NCI-H1417 treated with DMSO at 0.1 percent for 48 hours (cell line): ENCODE results near the gene EP400.

ENCODE experiments used
- DNase-seq: peaks from one replicate; lab custom pipeline; 2025; lab: John Stamatoyannopoulos, UW

Gene EP400

DNA sequence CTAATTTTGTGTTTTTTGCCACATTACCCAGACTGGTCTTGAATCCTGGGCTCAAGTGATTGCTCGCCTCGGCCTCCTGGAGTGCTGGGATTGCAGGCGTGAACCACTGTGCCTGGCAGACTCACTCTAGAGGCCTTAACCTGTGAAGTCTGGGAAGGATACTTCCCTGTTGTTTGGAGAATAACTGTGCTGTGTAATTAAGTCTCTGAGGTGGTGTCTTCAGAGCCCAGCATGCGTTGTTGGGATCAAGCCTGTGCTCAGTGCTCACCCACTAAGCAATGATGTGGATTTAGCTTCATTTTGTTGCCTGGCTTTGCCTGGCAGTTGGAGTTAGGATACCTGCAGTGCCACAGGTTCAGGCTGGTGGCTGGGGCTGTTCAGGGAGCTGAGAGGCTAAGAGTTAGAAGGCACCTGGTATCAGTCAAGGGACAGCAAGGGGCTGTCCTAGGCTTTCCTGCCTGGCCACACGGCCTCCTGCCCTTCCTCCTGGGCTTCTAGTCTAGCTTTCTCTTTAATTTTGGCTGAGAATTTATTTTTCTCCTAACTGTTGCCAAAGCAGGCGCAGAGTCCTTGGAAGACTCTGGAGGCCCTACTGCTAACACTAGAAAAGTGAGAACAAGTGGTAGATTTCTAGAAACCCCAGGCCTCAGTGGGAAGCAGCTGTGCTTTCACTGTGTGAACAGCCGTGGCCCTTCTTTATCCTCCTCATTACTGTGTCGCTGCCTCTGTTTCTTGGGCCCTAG, 38.5 kb downstream of the EP400 start:
- DNase-seq = no peak

DNA sequence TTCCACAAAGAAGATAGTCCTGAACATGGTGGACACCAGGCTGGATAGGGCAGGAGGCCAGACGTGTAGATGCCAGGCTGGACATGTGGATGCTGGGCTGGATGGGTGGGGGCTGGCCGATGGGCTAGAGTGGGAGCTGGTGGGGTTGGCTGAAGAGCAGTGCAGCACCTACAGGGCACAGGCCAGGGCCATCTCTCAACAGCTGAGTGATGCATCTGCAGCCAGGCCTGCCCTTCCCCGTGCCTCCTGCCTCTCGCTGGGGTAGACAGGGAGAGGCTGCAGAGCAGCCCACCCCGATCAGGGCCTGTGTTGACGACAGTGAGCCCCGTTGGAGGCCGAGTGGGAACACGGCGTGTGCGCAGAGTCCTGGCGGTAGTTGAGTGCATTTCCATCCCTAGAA, 39.3 kb downstream of the EP400 start:
- DNase-seq = no peak

DNA sequence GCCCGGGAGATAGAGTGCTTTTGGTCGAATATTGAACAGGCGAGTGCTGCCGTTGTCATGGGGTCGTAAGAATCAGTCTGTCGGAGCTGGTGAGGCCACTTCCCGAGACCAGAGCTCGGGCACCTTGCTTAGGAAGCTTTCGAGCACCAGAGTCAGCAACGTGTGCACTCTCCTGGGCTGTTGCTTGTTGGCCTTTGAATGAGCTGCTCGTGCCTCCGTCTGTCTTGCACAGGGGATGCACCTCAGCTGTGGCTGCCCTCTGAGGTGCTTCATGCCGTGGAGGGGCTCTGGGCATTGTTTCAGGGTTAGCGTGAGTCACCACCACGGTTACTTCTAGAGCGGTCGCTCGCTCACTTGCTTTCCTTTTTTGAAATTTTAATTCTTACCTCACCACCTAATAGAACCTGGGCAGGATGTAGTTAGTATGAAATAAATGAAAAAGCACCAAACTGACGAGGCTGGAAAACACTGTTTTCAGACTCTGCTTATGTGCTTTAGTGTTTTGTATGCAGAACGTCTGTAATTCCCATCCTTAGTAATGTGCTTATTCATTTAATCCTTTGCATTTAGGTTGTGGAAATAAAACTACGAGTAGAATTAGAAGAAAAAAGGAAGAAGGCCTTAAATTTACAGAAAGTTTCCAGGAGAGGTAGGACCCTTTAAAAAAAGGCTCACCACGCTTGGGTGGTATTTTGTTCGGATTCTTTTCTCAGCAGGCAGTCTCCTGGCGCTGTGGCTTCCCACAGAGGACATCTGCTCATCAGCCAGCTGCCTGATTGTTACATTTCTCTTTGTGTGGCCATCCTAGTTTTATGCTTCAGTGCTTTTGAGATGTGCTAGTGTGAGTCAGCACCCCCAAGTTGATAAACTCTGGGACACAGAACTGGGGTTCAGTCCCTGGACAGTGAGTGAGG, 40.6 kb downstream of the EP400 start:
- DNase-seq = peak; percentile 25

DNA sequence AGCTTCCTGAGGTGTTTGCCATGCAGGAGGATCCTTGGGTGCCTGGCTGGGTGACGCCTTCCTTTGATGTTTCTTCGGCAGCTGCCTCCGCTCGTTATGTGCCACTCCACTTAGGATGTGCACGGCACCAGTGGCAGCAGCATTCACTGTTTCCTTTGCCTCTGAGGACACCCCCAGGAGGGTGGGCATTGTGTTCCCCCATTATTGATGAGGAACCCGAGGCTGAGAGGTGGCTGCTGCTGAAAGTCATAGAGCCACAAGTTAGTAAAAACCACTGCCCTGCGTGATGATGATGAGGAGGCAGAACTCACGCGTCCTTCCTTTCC, 41.2 kb downstream of the EP400 start:
- DNase-seq = no peak

DNA sequence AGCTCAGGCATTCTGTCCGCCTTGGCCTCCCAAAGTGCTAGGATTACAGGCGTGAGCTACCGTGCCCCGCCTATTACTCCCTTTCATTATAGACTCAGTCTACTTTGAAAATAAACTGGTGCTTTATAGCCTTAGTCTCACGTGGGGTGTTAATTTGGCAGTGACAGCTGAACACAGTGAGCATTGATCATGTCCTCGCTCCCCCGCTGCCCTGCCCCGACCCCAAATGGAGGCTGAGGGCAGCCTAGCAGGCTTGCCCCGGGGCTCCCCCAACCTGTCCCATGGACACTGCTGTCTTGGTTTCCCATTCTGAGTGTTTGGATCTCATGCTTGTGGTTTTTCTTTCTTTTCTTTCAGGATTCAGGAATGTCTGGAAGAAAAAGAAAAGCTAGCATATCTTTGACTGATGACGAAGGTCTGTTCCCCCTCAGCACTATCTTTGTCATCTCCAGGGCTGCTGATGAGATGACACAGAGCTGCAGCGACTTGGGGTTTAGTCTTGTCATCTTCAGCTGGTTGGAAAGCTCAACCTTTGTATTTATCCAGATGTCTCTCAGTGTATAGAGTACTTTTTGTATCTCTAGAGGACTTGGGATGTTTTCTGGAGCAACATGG, 42.2 kb downstream of the EP400 start:
- DNase-seq = no peak

DNA sequence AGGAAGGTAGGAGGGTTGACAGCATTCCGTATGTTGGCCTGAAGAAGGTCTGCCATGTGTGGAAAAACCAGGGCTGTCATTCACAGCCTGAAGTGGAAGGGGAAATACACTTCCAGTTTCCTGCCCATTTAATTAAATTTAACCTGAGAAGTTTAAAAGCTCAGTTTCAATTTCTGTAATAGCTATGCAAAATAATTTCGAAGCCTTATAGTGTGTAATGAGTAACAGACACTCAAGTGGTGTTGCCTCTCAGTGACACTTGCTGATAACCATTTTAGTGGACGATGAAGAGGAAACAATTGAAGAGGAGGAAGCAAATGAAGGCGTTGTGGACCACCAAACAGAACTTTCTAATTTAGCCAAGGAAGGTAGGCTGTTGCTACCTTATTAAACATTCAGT, 44.8 kb downstream of the EP400 start:
- no peak for DNase-seq

DNA sequence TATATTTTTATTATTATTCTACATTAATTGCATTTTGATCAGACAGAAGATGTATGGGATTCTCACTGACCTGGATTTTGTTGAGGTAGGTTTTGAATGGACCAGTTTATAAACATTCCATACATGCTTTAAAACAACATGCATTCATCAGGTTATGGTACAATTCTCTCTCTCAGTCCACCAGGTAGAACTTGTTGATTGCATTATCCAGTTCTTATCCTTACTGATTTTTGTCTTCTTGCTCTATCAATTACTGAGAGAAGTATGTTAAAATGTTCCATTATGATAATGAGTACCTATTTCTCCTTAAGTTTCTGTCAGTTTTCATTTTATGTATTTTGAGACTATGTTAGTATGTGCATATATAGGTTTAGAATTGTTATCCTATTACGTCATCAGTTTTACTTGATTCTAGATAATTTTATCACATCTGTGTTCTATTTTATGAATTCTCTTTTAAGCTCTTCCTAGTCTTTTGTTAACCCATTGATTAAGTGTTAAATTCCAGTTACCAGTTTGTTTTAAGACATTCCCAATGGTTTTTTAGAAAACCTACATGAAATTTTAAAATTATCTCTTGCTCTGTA, 50.6 kb downstream of the EP400 start:
- no peak for DNase-seq

DNA sequence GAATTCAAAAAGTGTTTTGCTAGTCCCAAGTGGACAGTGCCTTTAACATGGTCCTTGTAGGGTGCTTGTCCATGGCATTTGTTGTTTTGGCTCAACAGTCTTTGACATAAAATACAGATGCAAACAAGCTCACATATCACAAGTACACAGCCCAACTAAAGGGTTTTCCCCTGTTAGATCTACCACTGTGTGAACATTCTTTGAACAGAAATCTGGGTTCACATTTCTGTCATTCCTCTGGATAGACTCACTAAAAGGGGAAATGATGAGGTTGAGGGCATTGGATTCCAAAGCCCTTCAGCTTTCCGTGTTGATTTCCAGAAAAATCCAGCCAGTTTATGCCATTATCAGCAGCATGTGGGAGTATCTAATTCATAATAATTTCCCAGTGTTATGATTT, 54.1 kb downstream of the EP400 start:
- DNase-seq = no peak

DNA sequence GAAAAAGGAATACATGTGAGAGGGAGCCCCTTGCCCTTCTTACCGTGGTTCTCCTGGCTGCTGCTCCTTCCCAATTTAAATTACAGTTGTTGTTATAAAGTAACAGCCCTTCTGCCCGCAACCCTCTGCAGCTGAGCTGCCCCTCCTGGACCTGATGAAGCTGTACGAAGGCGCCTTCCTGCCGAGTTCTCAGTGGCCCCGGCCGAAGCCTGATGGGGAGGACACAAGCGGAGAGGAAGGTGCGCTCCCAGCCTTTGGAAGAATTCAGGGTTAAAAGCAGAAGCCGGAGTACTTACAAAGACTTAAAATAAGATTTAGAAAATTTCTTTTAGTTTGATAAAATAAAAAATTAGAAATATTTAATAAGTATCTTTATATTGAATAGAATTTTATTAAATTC, 55.2 kb downstream of the EP400 start:
- DNase-seq = no peak

DNA sequence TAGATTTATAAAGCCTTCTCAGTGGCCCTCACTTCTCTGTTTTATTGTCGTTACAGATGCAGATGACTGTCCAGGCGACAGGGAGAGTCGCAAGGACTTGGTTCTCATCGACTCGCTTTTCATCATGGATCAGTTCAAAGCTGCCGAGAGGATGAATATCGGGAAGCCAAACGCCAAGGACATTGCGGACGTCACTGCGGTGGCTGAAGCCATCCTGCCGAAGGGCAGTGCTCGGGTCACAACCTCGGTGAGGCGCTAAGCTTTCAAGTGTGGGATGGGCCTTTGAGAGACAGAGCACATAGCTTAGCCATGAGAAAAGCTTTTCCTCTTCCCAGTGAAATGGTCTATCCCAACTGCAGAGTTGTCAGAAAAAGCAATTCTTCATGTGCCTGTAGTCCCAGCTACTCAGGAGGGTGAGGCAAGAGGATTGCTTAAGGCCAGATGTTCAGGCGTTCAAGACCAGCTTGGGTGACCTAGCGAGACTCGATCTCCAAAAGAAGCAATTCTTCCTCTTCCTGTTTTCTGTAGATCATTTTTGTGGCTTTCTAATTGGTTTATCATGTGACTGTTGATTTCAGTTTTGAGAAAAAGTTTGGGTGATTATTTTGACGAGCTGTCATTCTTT, 56.4 kb downstream of the EP400 start:
- no peak for DNase-seq

DNA sequence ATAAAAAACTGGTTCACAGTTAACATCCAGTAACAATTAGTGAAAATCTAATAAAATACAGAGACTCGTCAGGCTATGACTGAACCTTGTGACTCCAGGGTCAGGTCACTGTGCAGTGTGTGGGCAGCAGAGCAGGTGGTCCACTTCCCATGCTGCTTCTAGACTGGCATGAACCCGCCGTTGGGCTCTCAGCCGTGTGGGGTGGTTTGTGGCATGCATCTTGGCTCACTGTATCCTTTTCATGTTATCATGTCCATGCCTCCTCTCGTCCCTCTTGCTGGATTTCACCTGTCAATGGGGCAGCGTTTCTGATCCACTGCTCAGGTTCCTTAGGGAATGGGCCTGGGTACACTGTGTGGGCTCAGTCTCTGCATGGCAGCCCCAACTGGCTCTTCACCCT, 57.3 kb downstream of the EP400 start:
- DNase-seq = no peak

DNA sequence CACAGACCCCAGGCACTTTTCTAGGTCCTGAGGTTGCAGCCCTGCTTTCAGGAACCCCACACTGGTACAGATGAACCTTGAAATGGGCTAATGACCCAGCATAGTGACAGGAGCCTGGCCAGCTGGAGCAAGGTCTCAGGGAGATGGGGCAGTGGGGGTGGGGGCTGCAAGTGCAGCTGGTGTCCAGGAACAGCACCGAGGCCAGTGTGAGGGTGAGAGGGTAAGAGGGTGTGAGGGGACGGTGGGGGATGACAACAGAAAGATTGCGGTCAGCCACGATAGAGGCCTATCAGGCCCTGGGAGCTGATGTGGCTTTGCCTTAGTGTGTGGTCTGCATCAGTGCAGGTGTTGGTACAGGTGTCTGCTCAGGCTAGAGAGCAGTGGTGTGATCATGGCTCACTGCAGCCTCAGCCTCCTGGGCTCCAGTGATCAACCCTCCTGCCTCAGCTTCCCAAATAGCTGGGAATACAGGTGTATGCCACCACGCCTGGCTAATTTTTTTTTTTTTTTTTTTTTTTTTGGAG, 59.7 kb downstream of the EP400 start:
- no peak for DNase-seq

DNA sequence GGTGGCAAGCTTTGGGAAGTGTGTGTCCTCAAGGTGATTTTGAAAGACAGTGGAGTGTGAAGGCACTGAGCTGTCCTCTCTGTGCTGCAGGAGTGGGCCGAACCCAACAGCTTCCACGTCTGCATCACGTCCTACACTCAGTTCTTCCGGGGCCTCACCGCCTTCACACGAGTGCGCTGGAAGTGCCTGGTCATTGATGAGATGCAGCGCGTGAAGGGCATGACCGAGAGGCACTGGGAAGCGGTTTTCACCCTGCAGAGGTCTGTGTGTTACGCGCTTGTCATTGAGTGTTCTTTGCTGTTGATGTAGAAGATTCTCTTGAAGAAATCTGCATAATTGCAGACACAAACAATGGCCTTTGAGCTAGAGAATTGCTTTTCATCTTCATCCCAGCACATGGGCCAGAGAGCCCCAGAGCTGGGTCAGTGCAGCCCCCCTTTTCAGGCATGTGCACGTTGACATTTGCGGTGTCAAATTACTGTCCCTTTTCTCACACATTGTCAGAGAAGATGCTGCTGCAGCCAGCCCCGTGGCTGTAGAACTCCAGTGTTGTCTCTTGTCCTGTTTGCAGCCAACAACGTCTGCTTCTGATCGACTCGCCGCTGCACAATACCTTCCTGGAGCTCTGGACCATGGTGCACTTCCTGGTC, 63.3 kb downstream of the EP400 start:
- DNase-seq = no peak

DNA sequence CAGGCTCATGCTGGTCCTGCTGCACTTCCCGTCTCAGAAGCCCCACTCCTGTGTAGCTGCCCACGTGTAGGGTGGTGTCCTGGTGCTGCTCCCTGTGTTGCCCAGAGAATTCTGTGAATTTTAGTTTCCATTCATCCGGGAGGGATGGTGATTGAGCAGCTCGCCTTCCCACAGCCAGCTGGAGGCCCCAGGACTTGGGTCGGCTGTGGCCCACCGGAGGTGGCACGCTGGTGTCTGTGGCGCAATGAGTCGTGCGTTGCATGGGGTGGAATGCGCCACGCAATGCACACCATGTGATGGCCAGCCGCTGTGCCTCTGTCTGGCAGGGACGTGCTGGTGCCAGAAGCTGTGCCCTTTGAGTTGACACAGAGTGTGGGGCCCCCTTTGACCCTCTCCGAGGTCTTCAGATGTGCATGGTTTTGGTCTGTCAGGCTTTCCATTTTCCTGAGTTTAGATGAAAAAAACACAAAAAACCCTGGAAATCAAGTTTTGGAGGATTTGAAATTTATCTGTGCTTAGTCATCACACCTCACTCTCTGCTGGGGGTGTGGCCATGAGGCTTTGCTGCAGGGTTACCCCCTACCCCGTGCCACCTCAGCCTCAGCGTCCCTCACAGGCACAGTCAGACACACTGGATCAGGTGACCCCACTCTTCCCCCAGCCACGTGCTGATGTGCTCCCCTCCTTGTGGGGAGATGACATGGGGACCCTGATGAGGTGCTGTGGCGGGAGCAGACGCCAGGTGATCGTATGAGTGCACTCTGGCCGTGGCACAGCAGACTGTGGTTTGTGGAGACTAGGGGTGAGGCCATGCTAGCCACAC, 64.6 kb downstream of the EP400 start:
- no peak for DNase-seq

DNA sequence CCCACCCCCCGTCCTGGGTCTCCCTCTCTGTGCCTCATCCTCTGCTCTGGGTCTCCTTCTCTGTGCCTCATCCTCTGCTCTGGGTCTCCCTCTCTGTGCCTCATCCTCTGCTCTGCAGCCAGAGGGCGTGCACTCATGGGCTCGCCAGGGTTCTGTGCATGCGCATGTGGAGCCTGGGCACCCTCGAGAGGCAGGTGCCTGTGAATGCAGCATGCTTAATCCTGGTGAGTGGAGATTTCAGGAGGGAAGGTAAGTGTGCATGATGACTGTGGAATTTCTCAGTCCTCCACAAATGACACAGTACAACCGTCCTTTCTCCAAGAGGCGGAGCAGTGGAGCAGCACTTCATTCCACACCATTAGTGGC, 65.2 kb downstream of the EP400 start:
- DNase-seq = no peak

DNA sequence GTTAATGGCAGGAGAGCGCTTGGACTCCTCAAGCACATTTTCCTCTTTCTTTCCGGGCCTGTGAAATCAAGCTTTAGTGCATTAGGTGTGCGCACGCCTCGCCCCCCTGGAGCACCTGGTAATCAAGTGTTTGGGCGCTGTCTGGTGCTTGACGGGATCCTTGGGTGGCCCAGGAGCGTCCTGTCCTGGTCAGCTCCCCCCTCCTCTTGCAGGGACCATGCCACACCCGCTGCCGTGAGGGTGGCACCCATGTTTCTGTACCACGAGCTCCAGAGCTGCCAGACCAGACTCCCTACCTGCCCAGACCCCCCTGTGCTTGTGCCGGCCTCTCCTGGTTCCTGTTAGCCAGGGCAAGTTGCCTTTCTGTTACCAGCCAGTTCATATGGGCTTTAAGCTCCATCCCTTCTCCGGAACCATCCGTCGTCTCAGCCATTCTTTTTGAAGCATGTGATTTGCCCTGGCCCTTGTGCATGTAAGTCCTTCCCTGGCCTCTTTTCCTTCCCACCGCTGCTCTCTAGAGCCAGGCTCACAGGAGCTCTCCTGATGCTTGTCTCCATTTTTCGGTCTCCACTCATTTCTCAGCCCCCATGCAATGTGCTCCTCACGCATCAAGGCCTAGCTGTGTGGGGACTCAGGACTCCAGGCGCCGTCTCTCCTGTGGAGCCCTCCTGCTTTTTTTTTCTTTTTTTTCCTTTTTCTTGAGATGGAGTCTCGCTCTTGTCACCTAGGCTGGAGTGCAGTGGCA, 66.1 kb downstream of the EP400 start:
- no peak for DNase-seq

DNA sequence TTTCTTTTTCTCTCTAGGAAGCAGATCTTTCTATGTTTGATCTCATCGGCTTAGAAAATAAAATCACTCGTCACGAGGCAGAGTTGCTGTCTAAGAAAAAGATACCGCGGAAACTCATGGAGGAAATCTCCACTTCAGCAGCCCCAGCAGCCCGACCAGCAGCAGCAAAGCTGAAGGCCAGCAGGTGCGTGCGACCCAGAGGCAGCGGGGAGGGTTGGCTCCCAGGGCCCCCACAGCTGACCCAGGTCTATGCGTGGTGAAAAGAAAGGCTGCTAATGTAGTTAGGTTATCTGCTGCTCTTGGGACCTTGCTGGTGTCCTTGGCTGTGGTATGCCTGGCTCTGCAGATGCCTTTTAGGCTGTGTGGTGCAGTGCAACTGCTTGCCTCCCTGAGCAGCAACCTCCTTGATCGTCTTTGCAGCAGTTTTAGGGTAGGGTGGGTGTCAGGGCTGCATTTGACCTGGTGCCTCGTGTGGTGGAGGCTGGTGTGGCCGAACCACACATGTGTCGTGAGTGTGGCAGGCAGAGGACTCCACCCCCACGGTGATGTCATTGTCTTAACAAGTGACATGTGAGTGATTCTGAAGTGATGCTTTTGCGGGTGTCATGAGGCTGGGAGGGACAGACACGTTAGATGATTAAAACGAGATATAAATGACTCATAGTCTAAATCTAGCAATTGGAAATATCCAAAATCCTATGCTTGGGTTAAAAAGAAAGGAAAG, 68.6 kb downstream of the EP400 start:
- no peak for DNase-seq

DNA sequence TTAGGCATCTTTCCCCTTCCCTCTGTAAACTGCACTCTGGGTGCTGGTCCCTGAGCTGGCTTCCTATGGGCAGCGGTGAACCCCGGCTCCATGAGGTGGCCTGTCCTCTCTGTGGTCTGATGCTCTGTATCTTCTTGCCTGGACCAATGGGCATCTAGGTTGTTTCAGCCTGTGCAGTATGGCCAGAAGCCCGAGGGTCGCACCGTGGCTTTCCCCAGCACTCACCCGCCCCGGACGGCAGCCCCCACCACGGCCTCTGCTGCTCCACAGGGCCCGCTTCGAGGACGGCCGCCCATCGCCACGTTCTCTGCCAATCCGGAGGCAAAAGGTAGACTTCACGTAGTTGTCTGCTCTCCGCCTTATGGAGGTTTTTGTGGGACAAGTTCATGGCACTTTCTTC, 70.1 kb downstream of the EP400 start:
- DNase-seq = no peak

DNA sequence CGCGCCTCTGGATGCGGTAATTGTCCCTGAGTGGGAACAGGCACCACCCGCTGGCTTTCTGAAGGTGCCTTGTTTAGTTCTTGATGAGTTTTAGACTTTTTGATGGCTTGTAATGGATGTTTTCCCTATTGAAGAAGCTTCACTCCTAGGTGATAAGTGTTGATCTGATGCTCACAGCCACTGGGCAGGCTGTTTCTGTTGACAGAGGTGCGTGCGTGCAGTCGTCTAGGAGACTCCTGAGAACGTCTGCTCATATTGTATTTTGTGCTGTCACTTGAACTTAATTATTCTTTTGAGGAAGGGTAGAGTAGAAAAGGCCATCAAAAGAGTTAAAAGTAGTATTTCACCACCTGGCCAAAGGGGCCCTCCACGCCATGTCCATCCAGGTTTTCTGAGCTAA, 70.5 kb downstream of the EP400 start:
- peak; percentile 89 for DNase-seq
